Left ventricle myocardium inferior (tissue), 1 donor: ENCODE data around the gene DLK1. TPM values are rescaled to one million over a fixed set of nuclear protein-coding genes. Genes with fewer than 3 reads are reported as not detected.

Experiments
- DNase-seq: peaks from one replicate; pipeline ENCODE4 v3.0.0-alpha.2; 2020
- H3K27ac ChIP-seq: fragments of 200-600 bp; replicated peaks from 2 replicates; pipeline ENCODE4 v1.8.0; 2021
- H3K27me3 ChIP-seq: fragments of 200-600 bp; 2 replicates; pipeline ENCODE4 v1.8.0; 2021; ENCODE audit warnings: low read depth
- H3K36me3 ChIP-seq: fragments of 200-600 bp; 2 replicates; pipeline ENCODE4 v1.8.0; 2021
- H3K4me1 ChIP-seq: fragments of 200-600 bp; 2 replicates; pipeline ENCODE4 v1.8.0; 2021
- H3K4me3 ChIP-seq: fragments of 200-600 bp; 2 replicates; pipeline ENCODE4 v1.8.0; 2021; ENCODE audit warnings: mild to moderate bottlenecking, moderate library complexity
- H3K9me3 ChIP-seq: fragments of 200-600 bp; replicated peaks from 2 replicates; pipeline ENCODE4 v1.8.0; 2021
- intact Hi-C: fragments of 100-400 bp; cut with micrococcal nuclease; formaldehyde crosslinking; loops from one replicate; pipeline ENCODE4 v1.11.0; 2022
- total RNA-seq: library from RNA; stranded (reverse); fragmentation: NEBNext Ultra II Directional; extraction: Animal tissue kit (Norgen Biotek cat#: 25700); gene quantifications from one replicate; pipeline ENCODE4 v1.2.1, GENCODE V29; 2021
- TF ChIP-seq, protein P1 (sequence below): fragments of 200-600 bp; IDR thresholded peaks from 2 replicates; pipeline ENCODE4 v1.8.0; 2021; ENCODE audit warnings: antibody characterized with exemption, mild to moderate bottlenecking, borderline replicate concordance
- donor health status: DM: no; HTN: yes; CAD: no; lungs with severe emphysema.

DLK1 gene
- total RNA-seq, 1 donor from 2014 or later: 2.8 TPM

DNA sequence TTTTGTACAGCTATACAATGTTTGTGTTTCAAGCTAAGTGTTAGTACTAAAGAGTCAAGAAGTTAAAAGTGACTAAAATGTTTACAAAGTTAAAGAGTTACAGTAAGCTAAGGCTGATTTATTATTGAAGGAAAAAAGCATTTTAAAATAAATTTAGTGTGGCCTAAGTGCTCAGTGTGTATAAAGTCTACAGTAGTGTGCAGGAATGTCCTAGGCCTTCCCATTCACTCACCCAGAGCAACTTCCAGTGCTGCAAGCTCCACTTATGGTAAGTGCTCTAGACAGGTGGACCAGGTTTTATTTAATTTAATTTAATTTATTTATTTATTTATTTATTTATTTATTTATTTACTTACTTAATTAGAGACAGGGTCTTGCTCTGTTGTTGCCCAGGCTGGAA, 19.6 kb downstream of the DLK1 start:
- Histone ChIP-seq H3K4me3 (no peak overlapping the region), H3K4me1 (no peaks in the 10 kb centered on the region), H3K36me3 (no peaks in the 10 kb centered on the region), H3K27ac (no peak overlapping the region), H3K9me3 (peaks cover 3% of the 10 kb centered on the region), H3K27me3 (peaks cover 19% of the 10 kb centered on the region)
- DNase-seq: no peak
- TF ChIP-seq, protein P1, sequence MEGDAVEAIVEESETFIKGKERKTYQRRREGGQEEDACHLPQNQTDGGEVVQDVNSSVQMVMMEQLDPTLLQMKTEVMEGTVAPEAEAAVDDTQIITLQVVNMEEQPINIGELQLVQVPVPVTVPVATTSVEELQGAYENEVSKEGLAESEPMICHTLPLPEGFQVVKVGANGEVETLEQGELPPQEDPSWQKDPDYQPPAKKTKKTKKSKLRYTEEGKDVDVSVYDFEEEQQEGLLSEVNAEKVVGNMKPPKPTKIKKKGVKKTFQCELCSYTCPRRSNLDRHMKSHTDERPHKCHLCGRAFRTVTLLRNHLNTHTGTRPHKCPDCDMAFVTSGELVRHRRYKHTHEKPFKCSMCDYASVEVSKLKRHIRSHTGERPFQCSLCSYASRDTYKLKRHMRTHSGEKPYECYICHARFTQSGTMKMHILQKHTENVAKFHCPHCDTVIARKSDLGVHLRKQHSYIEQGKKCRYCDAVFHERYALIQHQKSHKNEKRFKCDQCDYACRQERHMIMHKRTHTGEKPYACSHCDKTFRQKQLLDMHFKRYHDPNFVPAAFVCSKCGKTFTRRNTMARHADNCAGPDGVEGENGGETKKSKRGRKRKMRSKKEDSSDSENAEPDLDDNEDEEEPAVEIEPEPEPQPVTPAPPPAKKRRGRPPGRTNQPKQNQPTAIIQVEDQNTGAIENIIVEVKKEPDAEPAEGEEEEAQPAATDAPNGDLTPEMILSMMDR: no peak
- intact Hi-C loops: no loop called here

DNA sequence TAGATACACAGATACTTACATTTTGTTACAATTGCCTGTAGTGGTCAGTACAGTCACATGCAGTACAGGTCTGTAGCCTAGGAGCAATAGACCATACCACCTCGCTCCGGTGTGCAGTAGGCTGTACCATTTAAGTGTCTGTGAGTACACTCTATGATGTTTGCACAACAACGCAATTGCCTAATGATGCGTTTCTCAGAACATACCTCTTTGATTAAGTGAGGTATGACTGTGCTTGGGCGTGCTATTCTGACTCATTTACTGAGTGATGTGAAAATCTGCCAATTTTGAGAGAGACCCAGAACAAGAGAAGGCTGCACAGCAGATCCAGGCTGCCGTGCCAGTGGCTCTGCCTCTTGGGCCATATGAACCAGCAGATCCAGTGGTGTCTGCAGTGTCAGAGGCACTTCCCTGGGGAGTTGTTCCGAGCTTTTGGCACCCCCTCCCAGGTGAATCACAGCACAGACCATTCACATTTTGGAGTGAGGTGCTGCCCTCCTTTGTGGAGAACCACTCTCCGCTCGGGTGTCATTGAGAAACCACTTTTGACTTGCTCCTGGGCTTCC, 20.4 kb downstream of the DLK1 start:
- Histone ChIP-seq H3K27me3 (peaks cover 22% of the 10 kb centered on the region), H3K9me3 (no peaks in the 10 kb centered on the region), H3K4me3 (no peak overlapping the region), H3K27ac (no peak overlapping the region), H3K4me1 (no peaks in the 10 kb centered on the region), H3K36me3 (no peaks in the 10 kb centered on the region)
- no peak for DNase-seq
- TF ChIP-seq, protein P1: no peak
- intact Hi-C loops: no loop called here

DNA sequence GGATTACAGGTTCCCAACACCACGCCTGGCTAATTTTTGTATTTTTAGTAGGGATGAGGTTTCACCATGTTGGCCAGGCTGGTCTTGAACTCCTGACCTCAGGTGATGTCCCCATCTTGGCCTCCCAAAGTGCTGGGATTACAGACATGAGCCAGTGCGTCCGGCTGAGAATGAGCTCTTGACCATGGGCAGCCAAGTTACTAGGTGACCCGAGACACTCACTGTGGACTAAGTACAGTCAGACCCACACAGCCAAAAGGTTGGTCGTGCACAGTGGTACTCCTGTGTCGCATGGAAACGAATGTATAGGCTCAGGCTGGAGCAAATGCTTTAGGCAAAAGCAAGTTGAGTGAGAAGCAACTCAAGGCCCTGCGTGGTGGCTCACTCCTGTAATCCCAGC, 21.0 kb downstream of the DLK1 start:
- DNase-seq: no peak
- Histone ChIP-seq H3K4me1 (no peaks in the 10 kb centered on the region), H3K9me3 (no peaks in the 10 kb centered on the region), H3K36me3 (no peaks in the 10 kb centered on the region), H3K4me3 (no peak overlapping the region), H3K27ac (no peak overlapping the region), H3K27me3 (peaks cover 23% of the 10 kb centered on the region)
- TF ChIP-seq, protein P1: no peak
- intact Hi-C loops: no loop called here

DNA sequence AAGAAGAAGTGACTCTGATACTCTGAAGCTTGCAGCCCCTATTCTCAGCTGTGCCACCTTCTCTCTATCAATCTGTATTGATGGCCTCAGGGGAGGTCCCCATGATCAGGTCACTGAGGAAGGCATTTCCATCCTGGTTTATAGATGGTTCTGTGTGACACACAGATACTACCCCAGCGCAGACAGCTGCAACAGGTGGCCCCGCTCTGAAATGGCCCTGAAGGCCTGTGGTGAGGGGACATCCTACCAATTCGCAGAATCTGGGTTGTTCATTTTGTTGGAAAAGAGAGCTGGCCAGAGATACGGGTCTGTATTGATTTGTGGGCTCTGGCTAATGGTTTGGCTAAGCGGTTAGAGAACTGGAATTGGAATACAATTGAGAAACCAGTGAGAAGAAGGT, 21.7 kb downstream of the DLK1 start:
- TF ChIP-seq, protein P1: no peak
- no peaks in the 10 kb centered on the region for H3K36me3 ChIP-seq
- no peak overlapping the region for H3K27ac ChIP-seq
- no peaks in the 10 kb centered on the region for H3K4me1 ChIP-seq
- no peaks in the 10 kb centered on the region for H3K9me3 ChIP-seq
- H3K4me3 ChIP-seq: no peak overlapping the region
- intact Hi-C loops: no loop called here
- no peak for DNase-seq
- H3K27me3 ChIP-seq: peaks cover 29% of the 10 kb centered on the region

DNA sequence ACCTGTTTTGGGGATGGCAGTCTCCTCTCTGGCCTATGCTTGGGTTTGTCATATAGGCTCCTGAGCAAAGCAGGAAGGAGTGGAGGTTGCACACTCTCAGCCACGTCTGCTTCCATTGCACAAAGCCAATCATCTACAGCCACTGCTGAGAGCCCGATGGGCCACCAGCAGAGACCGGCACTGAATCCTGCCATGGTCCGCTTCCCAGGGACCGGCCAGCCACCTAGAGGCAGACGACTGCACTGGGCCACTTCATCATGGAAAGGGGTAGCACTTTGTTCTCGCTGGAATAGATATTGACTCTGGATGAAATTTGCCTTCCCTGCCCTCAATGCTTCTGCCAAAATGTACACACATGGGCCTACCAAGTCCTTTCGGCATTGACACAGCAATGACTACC, 22.3 kb downstream of the DLK1 start:
- DNase-seq: no peak
- TF ChIP-seq, protein P1: no peak
- Histone ChIP-seq H3K27me3 (peaks cover 32% of the 10 kb centered on the region), H3K9me3 (no peaks in the 10 kb centered on the region), H3K27ac (no peak overlapping the region), H3K4me3 (no peak overlapping the region), H3K4me1 (no peaks in the 10 kb centered on the region), H3K36me3 (no peaks in the 10 kb centered on the region)
- intact Hi-C loops: no loop called here
